HFFc6 (cell line): Measurements from ENCODE around the gene MYO18A. TPM values are rescaled to one million over a fixed set of nuclear protein-coding genes. Genes with fewer than 3 reads are reported as not detected.
A peak's percentile ranks its signal among the peaks of the same experiment; 100 is the strongest.

Source experiments
- DNase-seq: peaks from one replicate; pipeline ENCODE4 v3.0.0-alpha.2; 2018
- H3K27ac Mint-ChIP-seq: 2 replicates; pipeline ENCODE4 v1.8.0; 2020; ENCODE audit warnings: mild to moderate bottlenecking, mixed read lengths
- H3K27me3 Mint-ChIP-seq: 2 replicates; pipeline ENCODE4 v1.8.0; 2021; ENCODE audit warnings: mild to moderate bottlenecking, moderate library complexity, mixed read lengths; ENCODE audit not compliant: insufficient read depth
- H3K36me3 Mint-ChIP-seq: 2 replicates; pipeline ENCODE4 v1.8.0; 2021; ENCODE audit warnings: low read depth, mixed read lengths
- H3K4me1 Mint-ChIP-seq: 2 replicates; pipeline ENCODE4 v1.8.0; 2020; ENCODE audit warnings: low read depth, mixed read lengths
- H3K4me3 Mint-ChIP-seq: 2 replicates; pipeline ENCODE4 v1.8.0; 2020; ENCODE audit warnings: mild to moderate bottlenecking, moderate library complexity, mixed read lengths
- H3K9me3 Mint-ChIP-seq: 2 replicates; pipeline ENCODE4 v1.8.0; 2020; ENCODE audit warnings: mild to moderate bottlenecking, mixed read lengths
- total RNA-seq, 6 experiments: library from RNA; stranded (reverse); fragmentation: NEBNext Ultra II Directional; extraction: Animal tissue kit (Norgen Biotek cat#: 25700); gene quantifications; 2 replicates in 1 of 6; 3 replicates in 5 of 6; pipeline ENCODE4 v1.2.3, GENCODE V29; 2021
- TF ChIP-seq, protein P1 (sequence below): fragments of 200-600 bp; sonication (generic); IDR thresholded peaks from 2 replicates; pipeline ENCODE4 v1.5.0; 2021; ENCODE audit warnings: antibody characterized with exemption, mild to moderate bottlenecking

Gene MYO18A
- total RNA-seq, 6 experiments from 2014 or later: 39.2 to 57.7 (median 42.9) TPM

- Mint-ChIP-seq H3K4me3 (no peak overlapping the region), H3K27me3 (no peaks in the 10 kb centered on the region; the same call in 1 of the 2 replicates), H3K9me3 (no peaks in the 10 kb centered on the region), H3K36me3 (peaks cover 4% of the 10 kb centered on the region; the same call in 1 of the 2 replicates), H3K4me1 (peaks cover 24% of the 10 kb centered on the region), H3K27ac (no peak overlapping the region)
- TF ChIP-seq, protein P1, sequence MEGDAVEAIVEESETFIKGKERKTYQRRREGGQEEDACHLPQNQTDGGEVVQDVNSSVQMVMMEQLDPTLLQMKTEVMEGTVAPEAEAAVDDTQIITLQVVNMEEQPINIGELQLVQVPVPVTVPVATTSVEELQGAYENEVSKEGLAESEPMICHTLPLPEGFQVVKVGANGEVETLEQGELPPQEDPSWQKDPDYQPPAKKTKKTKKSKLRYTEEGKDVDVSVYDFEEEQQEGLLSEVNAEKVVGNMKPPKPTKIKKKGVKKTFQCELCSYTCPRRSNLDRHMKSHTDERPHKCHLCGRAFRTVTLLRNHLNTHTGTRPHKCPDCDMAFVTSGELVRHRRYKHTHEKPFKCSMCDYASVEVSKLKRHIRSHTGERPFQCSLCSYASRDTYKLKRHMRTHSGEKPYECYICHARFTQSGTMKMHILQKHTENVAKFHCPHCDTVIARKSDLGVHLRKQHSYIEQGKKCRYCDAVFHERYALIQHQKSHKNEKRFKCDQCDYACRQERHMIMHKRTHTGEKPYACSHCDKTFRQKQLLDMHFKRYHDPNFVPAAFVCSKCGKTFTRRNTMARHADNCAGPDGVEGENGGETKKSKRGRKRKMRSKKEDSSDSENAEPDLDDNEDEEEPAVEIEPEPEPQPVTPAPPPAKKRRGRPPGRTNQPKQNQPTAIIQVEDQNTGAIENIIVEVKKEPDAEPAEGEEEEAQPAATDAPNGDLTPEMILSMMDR: no peak
- no peak for DNase-seq
Observed at GRCh38 chr17:29162909-29163341, 17.3 kb downstream of the MYO18A start.

DNA sequence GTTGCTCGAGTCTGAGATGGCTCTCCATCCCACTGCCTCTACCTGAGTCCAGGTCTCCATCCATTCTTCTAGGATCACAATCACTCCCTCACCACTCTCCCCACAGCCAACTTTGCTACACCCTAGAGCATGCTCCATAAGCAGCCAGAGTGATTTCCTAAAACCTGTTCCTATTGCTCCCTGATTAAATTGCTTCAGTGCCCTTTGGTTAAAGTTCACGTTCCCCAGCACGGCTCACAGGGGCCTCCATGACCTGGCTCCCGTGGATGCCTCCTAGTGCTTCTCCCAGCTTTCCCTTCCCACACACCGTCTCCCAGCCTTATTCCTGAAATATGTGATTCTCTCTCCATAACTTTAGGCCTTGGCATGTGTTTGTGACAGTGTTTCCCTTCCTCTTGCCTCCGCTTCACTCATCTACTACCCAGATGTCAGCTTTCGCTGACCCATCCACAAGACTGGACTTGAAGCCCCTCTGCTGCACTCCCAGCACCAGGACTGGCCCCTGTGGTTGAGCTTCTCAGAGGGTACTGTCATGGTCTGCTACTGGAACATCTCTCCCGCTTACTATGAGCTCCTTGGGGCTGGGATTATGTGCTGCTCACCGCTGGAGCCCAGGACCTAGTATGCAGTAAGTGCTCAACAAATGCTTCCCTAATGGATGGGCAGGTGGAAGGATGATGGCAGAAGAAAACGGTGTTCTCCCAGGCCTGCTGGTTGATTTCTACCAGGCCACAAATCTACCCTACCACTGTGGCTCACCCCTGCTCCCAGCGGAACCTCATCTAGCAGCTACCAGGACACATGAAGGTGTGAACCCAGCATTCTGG lies 17.9 kb downstream of the MYO18A start:
- H3K9me3 Mint-ChIP-seq: no peaks in the 10 kb centered on the region
- H3K27ac Mint-ChIP-seq: no peak overlapping the region
- no peaks in the 10 kb centered on the region; the same call in 1 of the 2 replicates for H3K27me3 Mint-ChIP-seq
- no peak overlapping the region for H3K4me3 Mint-ChIP-seq
- H3K36me3 Mint-ChIP-seq: peaks cover 4% of the 10 kb centered on the region; the same call in 1 of the 2 replicates
- peaks cover 25% of the 10 kb centered on the region for H3K4me1 Mint-ChIP-seq
- DNase-seq: no peak
- TF ChIP-seq, protein P1: no peak

- TF ChIP-seq, protein P1: no peak
- H3K27me3 Mint-ChIP-seq: no peaks in the 10 kb centered on the region; the same call in none of the 2 replicates
- H3K27ac Mint-ChIP-seq: no peak overlapping the region
- no peaks in the 10 kb centered on the region for H3K9me3 Mint-ChIP-seq
- H3K4me1 Mint-ChIP-seq: peaks cover 46% of the 10 kb centered on the region
- H3K4me3 Mint-ChIP-seq: no peak overlapping the region
- DNase-seq: no peak
- no peaks in the 10 kb centered on the region for H3K36me3 Mint-ChIP-seq
Observed at GRCh38 chr17:29160253-29160652, 19.9 kb downstream of the MYO18A start.

- Mint-ChIP-seq H3K36me3 (no peaks in the 10 kb centered on the region), H3K4me1 (peaks cover 54% of the 10 kb centered on the region), H3K4me3 (peak overlapping the region; percentile 53), H3K27ac (peak overlapping the region; percentile 61), H3K9me3 (no peaks in the 10 kb centered on the region), H3K27me3 (peaks cover 2% of the 10 kb centered on the region)
- TF ChIP-seq, protein P1: no peak
- DNase-seq: no peak
Observed at GRCh38 chr17:29159306-29159860, 20.8 kb downstream of the MYO18A start.

DNA sequence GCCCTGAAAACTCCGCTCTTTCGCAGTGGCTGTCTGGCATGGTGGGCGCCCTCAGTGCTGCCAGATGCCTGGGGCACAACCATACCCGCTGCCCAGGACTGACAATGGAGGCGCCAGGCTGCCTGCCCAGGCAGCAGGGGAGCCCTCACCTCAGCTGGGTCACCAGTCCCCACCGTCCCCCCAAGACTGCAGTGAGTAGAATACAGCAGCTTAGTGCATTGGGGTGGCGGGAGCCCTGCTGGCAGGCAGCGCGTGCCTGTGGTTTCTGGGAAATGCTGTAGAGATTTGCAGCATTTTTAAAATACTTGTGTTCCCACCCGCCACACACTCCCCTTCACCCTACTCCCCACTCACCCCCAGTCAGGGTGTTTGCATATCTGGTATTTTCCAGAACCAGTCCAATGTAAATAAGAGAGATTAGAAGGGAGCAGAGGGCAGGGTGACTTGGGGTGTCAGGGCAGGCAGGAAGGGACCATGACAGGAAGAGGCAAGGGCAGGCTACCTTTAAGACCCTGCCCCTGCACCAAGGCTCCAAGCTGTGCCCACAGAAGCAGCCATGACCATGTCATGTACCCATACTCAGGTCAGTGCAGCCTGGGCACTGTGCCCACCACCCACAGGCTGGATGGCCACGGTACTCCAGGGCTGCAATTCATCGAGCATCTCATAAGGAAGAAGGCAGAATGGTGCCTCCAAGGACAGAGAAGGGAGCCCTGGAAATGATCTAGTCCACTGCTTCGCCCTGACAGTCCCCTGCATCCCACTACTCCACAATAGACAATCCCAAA lies 21.5 kb downstream of the MYO18A start:
- Mint-ChIP-seq H3K36me3 (no peaks in the 10 kb centered on the region), H3K4me1 (peaks cover 61% of the 10 kb centered on the region), H3K27ac (peak overlapping the region; percentile 61; the same call in 1 of the 2 replicates), H3K9me3 (no peaks in the 10 kb centered on the region), H3K4me3 (peak overlapping the region; percentile 53), H3K27me3 (peaks cover 2% of the 10 kb centered on the region)
- TF ChIP-seq, protein P1: no peak
- DNase-seq: peak; percentile 61
